Natural killer cell treated with Interleukin-12 subunit alpha and Interleukin-12 subunit beta and Interleukin-15 and Interleukin-18, amount 100 ng/mL, for 72 hours (primary cell): ENCODE data around the gene AFTPH. TPM values are rescaled to one million over a fixed set of nuclear protein-coding genes. Genes with fewer than 3 reads are reported as not detected.
"Not testable (repeated sequence)": the region's sequence is repeated elsewhere in the genome, so short reads cannot be mapped to it uniquely, and the experiment has no call there.

Experiments used
- ATAC-seq, 2 donors: fragments of 150-1000 bp; cut with Tn5 transposase in 1 of 2; sonication (Bioruptor Pico), chemical (Tn5 transposase) in 1 of 2; 2 replicates each; pipeline ENCODE4 v1.10.0; 2021
- DNase-seq: peaks from one replicate; pipeline ENCODE4 v3.0.0; 2022; ENCODE audit warnings: low spot score
- H3K27ac Mint-ChIP-seq, 2 donors: 1 replicate in 1 of 2; 2 replicates in 1 of 2; pipeline ENCODE4 v1.8.0; 2022; ENCODE audit warnings: mixed read lengths in 2 of 2, mild to moderate bottlenecking in 1 of 2, moderate library complexity in 1 of 2
- H3K27me3 Mint-ChIP-seq, 2 donors: 1 replicate in 1 of 2; 2 replicates in 1 of 2; pipeline ENCODE4 v1.8.0; 2022; ENCODE audit warnings: mixed read lengths in 2 of 2
- H3K36me3 Mint-ChIP-seq: one replicate; pipeline ENCODE4 v1.8.0; 2022; ENCODE audit warnings: mixed read lengths
- H3K4me1 Mint-ChIP-seq, 2 donors: 1 replicate in 1 of 2; 2 replicates in 1 of 2; pipeline ENCODE4 v1.8.0; 2022; ENCODE audit warnings: low read depth in 2 of 2, mixed read lengths in 2 of 2, mild to moderate bottlenecking in 1 of 2
- H3K4me3 Mint-ChIP-seq: one replicate; pipeline ENCODE4 v1.8.0; 2022; ENCODE audit warnings: mixed read lengths
- H3K9me3 Mint-ChIP-seq: 2 replicates; pipeline ENCODE4 v1.8.0; 2022; ENCODE audit warnings: mixed read lengths
- total RNA-seq, 2 donors: library from RNA; stranded (reverse); gene quantifications; one replicate each; pipeline ENCODE4 v1.2.3, GENCODE V29; 2022

The AFTPH gene
- total RNA-seq, 2 donors from 2014 or later = 38.7 to 49.0 TPM

GRCh38 chr2:64515086-64515485 lies 9.0 kb upstream of the AFTPH start:
- H3K9me3 Mint-ChIP-seq = no peaks in the 10 kb centered on the region
- DNase-seq (no peak), ATAC-seq (no peak)
- H3K4me1 Mint-ChIP-seq = no peaks in the 10 kb centered on the region
- no peak overlapping the region for H3K4me3 Mint-ChIP-seq
- peaks cover 0 to 3% of the 10 kb centered on the region in 2 donors for H3K27me3 Mint-ChIP-seq
- no peak overlapping the region for H3K27ac Mint-ChIP-seq
- no peaks in the 10 kb centered on the region for H3K36me3 Mint-ChIP-seq

- Mint-ChIP-seq H3K36me3 (no peaks in the 10 kb centered on the region), H3K4me3 (no peak overlapping the region), H3K27ac (no peak overlapping the region), H3K27me3 (peaks cover 0 to 3% of the 10 kb centered on the region in 2 donors), H3K4me1 (no peaks in the 10 kb centered on the region), H3K9me3 (no peaks in the 10 kb centered on the region)
- ATAC-seq (peak in 1 of 2 donors; percentile 52), DNase-seq (no peak)
Measured at GRCh38 chr2:64516651-64517510, 7.2 kb upstream of the AFTPH start.

GRCh38 chr2:64517511-64517884 lies 6.6 kb upstream of the AFTPH start:
- Mint-ChIP-seq H3K36me3 (no peaks in the 10 kb centered on the region), H3K27me3 (peaks cover 0 to 3% of the 10 kb centered on the region in 2 donors), H3K4me3 (no peak overlapping the region), H3K4me1 (peaks cover 0 to under 1% of the 10 kb centered on the region in 2 donors), H3K9me3 (no peaks in the 10 kb centered on the region), H3K27ac (no peak overlapping the region)
- ATAC-seq (no peak), DNase-seq (no peak)

- ATAC-seq (no peak), DNase-seq (peak; percentile 69)
- Mint-ChIP-seq H3K36me3 (peaks cover 4% of the 10 kb centered on the region), H3K4me1 (peaks cover 21 to 23% of the 10 kb centered on the region in 2 donors), H3K9me3 (no peaks in the 10 kb centered on the region), H3K4me3 (peak overlapping the region; percentile 86), H3K27me3 (no peaks in the 10 kb centered on the region), H3K27ac (peak overlapping the region; percentile 87 to 99)
Measured at GRCh38 chr2:64522843-64523428, 1.2 kb upstream of the AFTPH start.

- ATAC-seq (peak in 1 of 2 donors; percentile 25), DNase-seq (no peak)
- Mint-ChIP-seq H3K27me3 (no peaks in the 10 kb centered on the region), H3K4me3 (peak overlapping the region; percentile 86), H3K27ac (peak overlapping the region; percentile 87 to 100), H3K4me1 (peaks cover 33 to 35% of the 10 kb centered on the region in 2 donors), H3K9me3 (no peaks in the 10 kb centered on the region), H3K36me3 (peaks cover 4% of the 10 kb centered on the region)
Measured at GRCh38 chr2:64524604-64525316, 632 bp downstream of the AFTPH start.

GRCh38 chr2:64525317-64525613 lies 1.1 kb downstream of the AFTPH start:
- H3K36me3 Mint-ChIP-seq = peaks cover 4% of the 10 kb centered on the region
- H3K27me3 Mint-ChIP-seq = no peaks in the 10 kb centered on the region
- peak overlapping the region; percentile 86 for H3K4me3 Mint-ChIP-seq
- H3K27ac Mint-ChIP-seq = peak overlapping the region; percentile 87 to 100
- ATAC-seq (no peak), DNase-seq (no peak)
- H3K9me3 Mint-ChIP-seq = no peaks in the 10 kb centered on the region
- peaks cover 33 to 35% of the 10 kb centered on the region in 2 donors for H3K4me1 Mint-ChIP-seq

- no peak for DNase-seq
- Mint-ChIP-seq H3K4me3 (peak overlapping the region; percentile 86), H3K27me3 (no peaks in the 10 kb centered on the region), H3K9me3 (no peaks in the 10 kb centered on the region), H3K27ac (peak overlapping the region; percentile 87 to 100), H3K36me3 (peaks cover 4% of the 10 kb centered on the region), H3K4me1 (peaks cover 33 to 35% of the 10 kb centered on the region in 2 donors)
- ATAC-seq = no peak
Measured at GRCh38 chr2:64526034-64526433, 1.9 kb downstream of the AFTPH start.

GRCh38 chr2:64530946-64531345 lies 6.8 kb downstream of the AFTPH start:
- not testable (repeated sequence) for DNase-seq, H3K36me3 Mint-ChIP-seq, H3K9me3 Mint-ChIP-seq, ATAC-seq, H3K27ac Mint-ChIP-seq, H3K27me3 Mint-ChIP-seq, H3K4me3 Mint-ChIP-seq
- H3K4me1 Mint-ChIP-seq = peaks cover 38 to 52% of the 10 kb centered on the region in 2 donors

GRCh38 chr2:64532030-64532429 lies 7.9 kb downstream of the AFTPH start:
- ATAC-seq = no peak
- Mint-ChIP-seq H3K9me3 (no peaks in the 10 kb centered on the region), H3K4me1 (peaks cover 34 to 50% of the 10 kb centered on the region in 2 donors), H3K27ac (peak overlapping the region; percentile 8 to 26), H3K27me3 (no peaks in the 10 kb centered on the region), H3K4me3 (peak overlapping the region; percentile 18), H3K36me3 (no peaks in the 10 kb centered on the region)
- DNase-seq = no peak

GRCh38 chr2:64533882-64534281 lies 9.8 kb downstream of the AFTPH start:
- peak in 1 of 2 donors; percentile 52 for ATAC-seq
- Mint-ChIP-seq H3K27me3 (no peaks in the 10 kb centered on the region), H3K4me1 (peaks cover 31 to 47% of the 10 kb centered on the region in 2 donors), H3K36me3 (no peaks in the 10 kb centered on the region), H3K9me3 (no peaks in the 10 kb centered on the region), H3K4me3 (peak overlapping the region; percentile 64), H3K27ac (peak overlapping the region; percentile 54 to 64)
- DNase-seq = no peak

- H3K4me3 Mint-ChIP-seq = peak overlapping the region; percentile 64
- peaks cover 33 to 47% of the 10 kb centered on the region in 2 donors for H3K4me1 Mint-ChIP-seq
- no peaks in the 10 kb centered on the region for H3K36me3 Mint-ChIP-seq
- peak; percentile 51 to 63 for ATAC-seq
- no peak for DNase-seq
- H3K27me3 Mint-ChIP-seq = no peaks in the 10 kb centered on the region
- H3K9me3 Mint-ChIP-seq = no peaks in the 10 kb centered on the region
- H3K27ac Mint-ChIP-seq = peak overlapping the region; percentile 54 to 64
Measured at GRCh38 chr2:64534363-64534762, 10.2 kb downstream of the AFTPH start.

- peak overlapping the region; percentile 64 for H3K4me3 Mint-ChIP-seq
- peaks cover 39 to 53% of the 10 kb centered on the region in 2 donors for H3K4me1 Mint-ChIP-seq
- no peak for ATAC-seq
- H3K9me3 Mint-ChIP-seq = no peaks in the 10 kb centered on the region
- H3K27me3 Mint-ChIP-seq = no peaks in the 10 kb centered on the region
- no peaks in the 10 kb centered on the region for H3K36me3 Mint-ChIP-seq
- no peak for DNase-seq
- peak overlapping the region; percentile 2 to 64 for H3K27ac Mint-ChIP-seq
Measured at GRCh38 chr2:64535024-64535423, 10.9 kb downstream of the AFTPH start.

- ATAC-seq = no peak
- no peaks in the 10 kb centered on the region for H3K36me3 Mint-ChIP-seq
- H3K27ac Mint-ChIP-seq = peak overlapping the region; percentile 35 to 57
- H3K9me3 Mint-ChIP-seq = no peaks in the 10 kb centered on the region
- H3K27me3 Mint-ChIP-seq = no peaks in the 10 kb centered on the region
- peaks cover 38 to 53% of the 10 kb centered on the region in 2 donors for H3K4me1 Mint-ChIP-seq
- H3K4me3 Mint-ChIP-seq = peak overlapping the region; percentile 11
- DNase-seq = no peak
Measured at GRCh38 chr2:64537991-64538390, 13.9 kb downstream of the AFTPH start.
